DOHH2 (cell line): ENCODE measurements around the gene FADS6.

Experiments
- H3F3A ChIP-seq: fragments of 200-600 bp; sonication (generic), shearing (Covaris generic); 2 replicates; pipeline ENCODE4 v1.6.0; 2016; ENCODE audit warnings: antibody characterized with exemption, mild to moderate bottlenecking; ENCODE audit not compliant: control insufficient read depth, insufficient read depth
- H3K27ac ChIP-seq: fragments of 200-600 bp; sonication (generic); 2 replicates; pipeline ENCODE4 v1.5.1; 2014; ENCODE audit warnings: low read depth, mild to moderate bottlenecking, low read length, moderate library complexity
- H3K27me3 ChIP-seq: fragments of 200-600 bp; sonication (generic); 2 replicates; pipeline ENCODE4 v1.6.1; 2014; ENCODE audit warnings: mild to moderate bottlenecking, low read length, mixed read lengths; ENCODE audit not compliant: control insufficient read depth
- H3K36me3 ChIP-seq: fragments of 200-600 bp; sonication (generic); 2 replicates; pipeline ENCODE4 v1.6.1; 2014; ENCODE audit warnings: mild to moderate bottlenecking, low read length, moderate library complexity, mixed read lengths; ENCODE audit not compliant: control insufficient read depth
- H3K4me1 ChIP-seq: fragments of 200-600 bp; sonication (generic); 2 replicates; pipeline ENCODE4 v1.6.1; 2014; ENCODE audit warnings: mild to moderate bottlenecking, low read length, mixed read lengths; ENCODE audit not compliant: control insufficient read depth
- H3K4me2 ChIP-seq: fragments of 200-600 bp; sonication (generic); 2 replicates; pipeline ENCODE4 v1.6.0; 2014; ENCODE audit warnings: mild to moderate bottlenecking, low read length, moderate library complexity
- H3K4me3 ChIP-seq: fragments of 200-600 bp; sonication (generic); 2 replicates; pipeline ENCODE4 v1.5.1; 2014; ENCODE audit warnings: mild to moderate bottlenecking, low read length, mixed read lengths
- H3K79me2 ChIP-seq: fragments of 200-600 bp; sonication (generic); 2 replicates; pipeline ENCODE4 v1.6.1; 2014; ENCODE audit warnings: mild to moderate bottlenecking, low read length, mixed read lengths; ENCODE audit not compliant: control insufficient read depth
- H3K9me2 ChIP-seq: fragments of 200-600 bp; sonication (generic); replicated peaks from 2 replicates; pipeline ENCODE4 v1.6.1; 2014; ENCODE audit warnings: mild to moderate bottlenecking, low read length, mixed read lengths; ENCODE audit not compliant: control insufficient read depth
- H3K9me3 ChIP-seq: fragments of 200-600 bp; sonication (generic); 2 replicates; pipeline ENCODE4 v1.6.1; 2014; ENCODE audit warnings: antibody characterized with exemption, low read length, mixed read lengths; ENCODE audit not compliant: control insufficient read depth, insufficient read depth
- H4K20me1 ChIP-seq: fragments of 200-600 bp; sonication (generic); 2 replicates; pipeline ENCODE4 v1.6.0; 2014; ENCODE audit warnings: low read depth, mild to moderate bottlenecking, antibody characterized with exemption, low read length, moderate library complexity; ENCODE audit not compliant: control insufficient read depth, insufficient read depth
- EZH2phosphoT487 ChIP-seq: fragments of 200-600 bp; sonication (generic); IDR thresholded peaks from 2 replicates; pipeline ENCODE4 v1.6.1; 2017; ENCODE audit warnings: borderline replicate concordance, mild to moderate bottlenecking, antibody characterized with exemption, low read length, moderate library complexity, mixed read lengths
- TF ChIP-seq, protein P1 (sequence below): fragments of 200-600 bp; sonication (generic); IDR thresholded peaks from one replicate; pipeline ENCODE4 v1.5.1; 2014; ENCODE audit warnings: antibody characterized with exemption, mild to moderate bottlenecking, low read depth, low read length; ENCODE audit not compliant: poor library complexity, severe bottlenecking

Gene FADS6

DNA sequence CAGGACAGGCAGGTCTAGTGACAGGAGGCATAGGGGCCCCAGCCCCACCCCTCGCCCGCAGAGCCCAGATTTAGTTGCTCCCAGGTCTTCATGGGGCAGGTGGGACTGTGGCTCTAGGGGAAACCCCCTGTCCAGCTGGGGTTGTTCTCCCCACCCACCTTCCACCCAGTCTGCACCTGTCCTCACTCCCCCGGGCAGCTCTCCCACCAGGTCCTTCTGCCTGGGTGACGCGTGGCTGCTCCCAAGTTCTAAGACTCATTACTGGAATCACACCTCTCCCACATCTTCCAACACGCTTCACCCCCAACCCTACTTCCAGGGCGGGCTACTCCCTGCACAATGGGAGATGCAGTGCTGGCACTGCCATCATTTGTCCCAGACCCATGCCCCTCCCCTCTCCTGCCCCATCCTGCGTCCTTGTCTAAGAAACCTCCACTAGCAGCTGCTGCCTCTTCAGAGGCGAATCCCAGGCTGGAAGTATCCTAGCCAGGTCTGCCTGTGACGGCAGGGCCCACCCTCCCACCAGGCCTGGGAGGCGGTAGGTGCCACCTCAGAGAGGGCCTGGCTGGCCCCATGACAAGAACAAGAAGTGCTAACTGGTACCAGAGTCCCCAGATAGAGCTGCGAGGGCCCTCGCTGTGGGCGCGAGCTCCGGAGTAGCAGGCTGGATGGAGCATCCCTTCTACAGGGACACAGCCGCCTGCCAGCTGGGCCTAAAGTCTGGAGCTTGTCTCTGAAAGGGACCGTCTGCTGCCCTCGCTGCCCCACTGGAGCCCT, 56.6 kb downstream of the FADS6 start:
- no peak for TF ChIP-seq EZH2phosphoT487
- TF ChIP-seq, protein P1, sequence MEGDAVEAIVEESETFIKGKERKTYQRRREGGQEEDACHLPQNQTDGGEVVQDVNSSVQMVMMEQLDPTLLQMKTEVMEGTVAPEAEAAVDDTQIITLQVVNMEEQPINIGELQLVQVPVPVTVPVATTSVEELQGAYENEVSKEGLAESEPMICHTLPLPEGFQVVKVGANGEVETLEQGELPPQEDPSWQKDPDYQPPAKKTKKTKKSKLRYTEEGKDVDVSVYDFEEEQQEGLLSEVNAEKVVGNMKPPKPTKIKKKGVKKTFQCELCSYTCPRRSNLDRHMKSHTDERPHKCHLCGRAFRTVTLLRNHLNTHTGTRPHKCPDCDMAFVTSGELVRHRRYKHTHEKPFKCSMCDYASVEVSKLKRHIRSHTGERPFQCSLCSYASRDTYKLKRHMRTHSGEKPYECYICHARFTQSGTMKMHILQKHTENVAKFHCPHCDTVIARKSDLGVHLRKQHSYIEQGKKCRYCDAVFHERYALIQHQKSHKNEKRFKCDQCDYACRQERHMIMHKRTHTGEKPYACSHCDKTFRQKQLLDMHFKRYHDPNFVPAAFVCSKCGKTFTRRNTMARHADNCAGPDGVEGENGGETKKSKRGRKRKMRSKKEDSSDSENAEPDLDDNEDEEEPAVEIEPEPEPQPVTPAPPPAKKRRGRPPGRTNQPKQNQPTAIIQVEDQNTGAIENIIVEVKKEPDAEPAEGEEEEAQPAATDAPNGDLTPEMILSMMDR: no peak
- Histone ChIP-seq H3K4me3 (no peak overlapping the region), H3K36me3 (no peaks in the 10 kb centered on the region), H3K27ac (no peak overlapping the region), H3F3A (peaks cover 3% of the 10 kb centered on the region; the same call in 1 of the 2 replicates), H3K9me2 (no peaks in the 10 kb centered on the region), H3K4me1 (peaks cover 47% of the 10 kb centered on the region), H4K20me1 (no peaks in the 10 kb centered on the region), H3K79me2 (no peaks in the 10 kb centered on the region), H3K27me3 (peaks cover under 1% of the 10 kb centered on the region; the same call in 1 of the 2 replicates), H3K4me2 (no peak overlapping the region), H3K9me3 (no peaks in the 10 kb centered on the region)

DNA sequence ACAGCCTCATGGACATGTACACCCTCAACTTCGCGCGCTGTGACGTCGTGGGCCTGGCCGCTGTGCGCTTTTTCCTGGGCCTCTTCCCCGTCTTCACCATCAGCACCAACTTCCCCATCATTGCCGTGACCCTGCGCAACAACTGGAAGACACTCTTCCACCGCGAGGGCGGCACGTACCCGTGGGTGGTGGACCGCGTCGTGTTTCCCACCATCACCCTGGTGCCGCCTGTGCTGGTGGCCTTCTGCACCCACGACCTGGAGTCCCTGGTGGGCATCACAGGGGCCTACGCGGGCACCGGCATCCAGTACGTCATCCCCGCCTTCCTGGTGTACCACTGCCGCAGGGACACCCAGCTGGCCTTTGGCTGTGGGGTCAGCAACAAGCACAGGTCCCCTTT, 57.2 kb downstream of the FADS6 start:
- Histone ChIP-seq H3K4me2 (no peak overlapping the region), H3K4me1 (peaks cover 48% of the 10 kb centered on the region), H3K9me3 (no peaks in the 10 kb centered on the region), H4K20me1 (no peaks in the 10 kb centered on the region), H3K79me2 (no peaks in the 10 kb centered on the region), H3K27me3 (no peaks in the 10 kb centered on the region), H3K4me3 (no peak overlapping the region), H3K9me2 (no peaks in the 10 kb centered on the region), H3K36me3 (no peaks in the 10 kb centered on the region), H3K27ac (no peak overlapping the region), H3F3A (peaks cover 3% of the 10 kb centered on the region; the same call in 1 of the 2 replicates)
- no peak for TF ChIP-seq EZH2phosphoT487
- TF ChIP-seq, protein P1: no peak

DNA sequence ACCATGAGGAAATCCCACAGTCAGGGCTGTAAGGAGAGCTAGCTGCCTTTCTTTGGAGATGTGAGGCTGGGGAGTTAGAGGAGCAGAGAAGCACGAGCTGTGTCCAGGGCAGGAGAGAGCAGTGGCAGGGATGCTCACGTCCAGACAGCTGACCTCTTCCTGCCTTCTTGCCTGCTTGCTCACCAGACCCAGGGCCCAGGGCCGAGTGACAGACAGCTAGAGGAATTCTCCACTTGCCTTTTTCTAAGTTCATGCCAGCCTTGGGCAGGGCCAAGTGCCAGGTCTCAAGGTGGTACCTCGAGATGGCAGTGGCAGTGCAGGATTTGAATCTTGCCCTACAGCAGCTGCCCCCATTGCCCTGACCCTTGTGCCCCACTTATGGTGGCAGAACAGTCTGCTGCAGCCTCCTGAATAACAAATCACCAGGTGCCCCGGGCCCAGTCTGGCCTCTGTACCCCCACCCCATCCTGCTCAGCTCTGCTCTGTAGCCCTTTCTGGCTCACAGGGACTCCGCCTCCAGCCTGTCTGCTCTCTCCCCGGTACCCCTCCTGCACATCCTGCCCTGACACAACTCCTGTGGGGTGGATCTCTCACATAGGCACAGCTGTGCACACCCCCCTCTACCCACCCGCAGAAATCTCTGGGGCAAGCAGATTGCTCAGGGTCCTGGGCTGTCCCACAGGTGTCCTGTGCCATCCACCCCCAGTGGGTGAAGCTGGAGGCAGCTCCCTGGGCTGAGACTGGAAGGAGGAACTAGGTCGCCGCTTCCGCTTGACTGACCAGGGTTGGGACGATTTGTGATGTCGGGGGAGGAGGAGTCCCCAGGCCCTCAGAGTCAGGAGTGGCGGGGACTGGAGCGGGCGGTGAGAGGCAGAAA, 59.7 kb downstream of the FADS6 start:
- peak overlapping the region; percentile 57 for H3K4me2 ChIP-seq
- H3K79me2 ChIP-seq: no peaks in the 10 kb centered on the region
- peaks cover 3% of the 10 kb centered on the region; the same call in 1 of the 2 replicates for H3F3A ChIP-seq
- H3K4me1 ChIP-seq: peaks cover 39% of the 10 kb centered on the region
- H3K27ac ChIP-seq: peak overlapping the region; percentile 26; the same call in 1 of the 2 replicates
- TF ChIP-seq EZH2phosphoT487: no peak
- TF ChIP-seq, protein P1: no peak
- H3K4me3 ChIP-seq: peak overlapping the region; percentile 33
- H3K9me2 ChIP-seq: no peaks in the 10 kb centered on the region
- no peaks in the 10 kb centered on the region for H3K27me3 ChIP-seq
- H3K36me3 ChIP-seq: no peaks in the 10 kb centered on the region
- H3K9me3 ChIP-seq: no peaks in the 10 kb centered on the region
- no peaks in the 10 kb centered on the region for H4K20me1 ChIP-seq
